Loucy (cell line): ENCODE data around the gene PRR5L.
A peak's percentile ranks its signal among the peaks of the same experiment; 100 is the strongest.

ENCODE experiments used
- H2AFZ ChIP-seq: fragments of 200-600 bp; sonication (generic); 2 replicates; pipeline ENCODE4 v1.6.0; 2016; ENCODE audit warnings: antibody characterized with exemption, mild to moderate bottlenecking, low read length, moderate library complexity
- H3F3A ChIP-seq: fragments of 200-600 bp; 2 replicates; pipeline ENCODE4 v1.6.0; 2016; ENCODE audit warnings: antibody characterized with exemption, low read depth, mild to moderate bottlenecking
- H3K27me3 ChIP-seq: fragments of 200-600 bp; sonication (generic); 2 replicates; pipeline ENCODE4 v1.6.1; 2014; ENCODE audit warnings: low read length, mild to moderate bottlenecking; ENCODE audit not compliant: insufficient read depth, poor library complexity, severe bottlenecking
- H3K36me3 ChIP-seq: fragments of 200-600 bp; sonication (generic); 2 replicates; pipeline ENCODE4 v1.6.1; 2016; ENCODE audit warnings: low read length; ENCODE audit not compliant: insufficient read depth
- H3K4me1 ChIP-seq: fragments of 200-600 bp; sonication (generic); 2 replicates; pipeline ENCODE4 v1.5.1; 2014; ENCODE audit warnings: low read length, mild to moderate bottlenecking; ENCODE audit not compliant: insufficient read depth, poor library complexity, severe bottlenecking
- H3K4me2 ChIP-seq: fragments of 200-600 bp; sonication (generic); 2 replicates; pipeline ENCODE4 v1.6.0; 2014; ENCODE audit warnings: antibody characterized with exemption, low read length, low read depth, mild to moderate bottlenecking; ENCODE audit not compliant: poor library complexity, severe bottlenecking
- H3K4me3 ChIP-seq: fragments of 200-600 bp; sonication (generic); 2 replicates; pipeline ENCODE4 v1.5.1; 2014; ENCODE audit warnings: low read length, mild to moderate bottlenecking, mixed read lengths; ENCODE audit not compliant: poor library complexity, severe bottlenecking
- H3K79me2 ChIP-seq: fragments of 200-600 bp; sonication (generic); 2 replicates; pipeline ENCODE4 v1.6.1; 2014; ENCODE audit warnings: low read length; ENCODE audit not compliant: insufficient read depth
- H3K9ac ChIP-seq: fragments of 200-600 bp; sonication (generic); 2 replicates; pipeline ENCODE4 v1.6.0; 2014; ENCODE audit warnings: mild to moderate bottlenecking, low read depth, low read length, moderate library complexity; ENCODE audit not compliant: poor library complexity, severe bottlenecking
- H3K9me2 ChIP-seq: fragments of 200-600 bp; sonication (generic); replicated peaks from 2 replicates; pipeline ENCODE4 v1.6.1; 2016; ENCODE audit warnings: low read depth, low read length, mixed read lengths
- H3K9me3 ChIP-seq: fragments of 200-600 bp; sonication (generic); 2 replicates; pipeline ENCODE4 v1.6.1; 2014; ENCODE audit warnings: mild to moderate bottlenecking, antibody characterized with exemption, low read length, low read depth; ENCODE audit not compliant: insufficient read depth
- H4K20me1 ChIP-seq: fragments of 200-600 bp; sonication (generic); 2 replicates; pipeline ENCODE4 v1.6.0; 2014; ENCODE audit warnings: antibody characterized with exemption, low read length, mild to moderate bottlenecking; ENCODE audit not compliant: insufficient read depth, poor library complexity, severe bottlenecking
- EZH2phosphoT487 ChIP-seq: fragments of 200-600 bp; IDR thresholded peaks from 2 replicates; pipeline ENCODE4 v1.6.1; 2018; ENCODE audit warnings: antibody characterized with exemption, mild to moderate bottlenecking, moderate library complexity, borderline replicate concordance
- TF ChIP-seq, protein P1 (sequence below): fragments of 200-600 bp; sonication (generic); conservative IDR thresholded peaks from 2 replicates; pipeline ENCODE4 v1.5.1; 2014; ENCODE audit warnings: mild to moderate bottlenecking, antibody characterized with exemption, low read length

Gene PRR5L

DNA sequence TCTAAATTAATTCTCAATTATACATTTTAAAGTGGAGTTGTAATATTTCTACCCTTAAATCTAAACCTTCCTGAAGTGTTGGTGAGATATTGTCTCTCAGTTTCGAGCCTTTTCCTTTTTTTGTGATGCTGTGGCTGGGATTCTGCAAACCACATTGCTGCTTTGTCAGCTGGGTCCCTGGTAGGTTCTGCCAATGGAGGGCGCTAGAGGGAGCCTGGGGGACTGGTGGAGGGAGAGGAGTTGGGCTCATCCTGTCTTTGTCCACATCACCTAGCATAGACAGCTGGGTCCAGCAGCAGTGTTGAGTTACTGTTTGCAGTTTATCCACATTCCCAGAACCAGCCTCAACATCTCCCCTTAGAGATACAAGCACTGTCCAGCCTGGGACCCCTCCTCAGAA, 173.0 kb downstream of the PRR5L start:
- Histone ChIP-seq H3K9me3 (no peaks in the 10 kb centered on the region), H3K4me2 (no peak overlapping the region), H2AFZ (no peak overlapping the region), H3K4me3 (no peak overlapping the region), H3F3A (no peaks in the 10 kb centered on the region), H3K9ac (no peak overlapping the region), H4K20me1 (no peaks in the 10 kb centered on the region), H3K36me3 (peaks cover 11% of the 10 kb centered on the region; the same call in 1 of the 2 replicates), H3K4me1 (peaks cover 29% of the 10 kb centered on the region), H3K9me2 (no peaks in the 10 kb centered on the region), H3K27me3 (no peaks in the 10 kb centered on the region), H3K79me2 (no peaks in the 10 kb centered on the region)
- TF ChIP-seq, protein P1, sequence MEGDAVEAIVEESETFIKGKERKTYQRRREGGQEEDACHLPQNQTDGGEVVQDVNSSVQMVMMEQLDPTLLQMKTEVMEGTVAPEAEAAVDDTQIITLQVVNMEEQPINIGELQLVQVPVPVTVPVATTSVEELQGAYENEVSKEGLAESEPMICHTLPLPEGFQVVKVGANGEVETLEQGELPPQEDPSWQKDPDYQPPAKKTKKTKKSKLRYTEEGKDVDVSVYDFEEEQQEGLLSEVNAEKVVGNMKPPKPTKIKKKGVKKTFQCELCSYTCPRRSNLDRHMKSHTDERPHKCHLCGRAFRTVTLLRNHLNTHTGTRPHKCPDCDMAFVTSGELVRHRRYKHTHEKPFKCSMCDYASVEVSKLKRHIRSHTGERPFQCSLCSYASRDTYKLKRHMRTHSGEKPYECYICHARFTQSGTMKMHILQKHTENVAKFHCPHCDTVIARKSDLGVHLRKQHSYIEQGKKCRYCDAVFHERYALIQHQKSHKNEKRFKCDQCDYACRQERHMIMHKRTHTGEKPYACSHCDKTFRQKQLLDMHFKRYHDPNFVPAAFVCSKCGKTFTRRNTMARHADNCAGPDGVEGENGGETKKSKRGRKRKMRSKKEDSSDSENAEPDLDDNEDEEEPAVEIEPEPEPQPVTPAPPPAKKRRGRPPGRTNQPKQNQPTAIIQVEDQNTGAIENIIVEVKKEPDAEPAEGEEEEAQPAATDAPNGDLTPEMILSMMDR: peak; percentile 93
- TF ChIP-seq EZH2phosphoT487: no peak

DNA sequence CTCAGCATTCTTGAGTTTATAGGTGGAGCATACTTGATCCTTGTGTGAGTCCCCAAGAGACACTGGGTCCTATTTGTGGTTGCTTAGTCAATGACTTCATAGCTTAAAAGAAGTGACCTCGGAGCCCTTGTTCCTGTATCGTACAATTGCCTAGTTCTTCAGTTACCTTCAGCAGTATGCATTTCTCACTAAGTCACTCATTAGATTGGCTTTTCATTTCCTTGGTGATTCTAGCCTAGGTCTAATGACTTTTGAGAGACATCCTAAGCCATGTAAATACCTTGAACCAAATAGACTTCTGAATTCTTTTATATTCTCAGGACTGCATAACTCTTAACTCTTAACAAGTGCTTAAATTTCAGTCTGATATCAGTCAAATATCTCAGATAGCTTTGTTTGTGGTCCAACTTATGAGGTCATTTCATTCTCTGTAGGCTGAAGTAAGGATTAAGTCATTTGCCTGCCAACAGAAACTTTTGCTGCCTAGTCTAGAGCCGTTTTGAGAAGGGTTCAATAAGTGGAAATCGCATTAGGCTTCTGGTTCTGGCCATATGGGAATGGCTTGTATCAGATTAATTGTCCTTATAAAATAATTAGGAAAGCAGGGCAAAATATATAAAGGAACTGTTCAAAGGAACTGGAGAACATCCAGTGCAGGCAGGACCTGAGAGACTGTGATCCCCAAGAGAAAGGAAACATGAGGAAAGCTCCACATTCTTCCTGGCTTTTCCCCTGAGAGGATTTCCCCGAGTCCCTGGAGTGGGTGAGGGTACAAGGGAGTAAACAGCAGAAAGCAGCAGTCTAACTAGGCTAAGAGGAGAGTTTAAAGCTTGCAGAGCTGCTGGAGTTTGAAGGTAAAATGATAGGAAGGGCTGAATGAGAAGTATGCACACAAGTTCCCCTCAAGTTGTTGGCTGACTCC, 174.1 kb downstream of the PRR5L start:
- H3K4me3 ChIP-seq: no peak overlapping the region
- peaks cover 22% of the 10 kb centered on the region for H3K4me1 ChIP-seq
- no peak overlapping the region for H3K4me2 ChIP-seq
- no peaks in the 10 kb centered on the region for H3K27me3 ChIP-seq
- no peaks in the 10 kb centered on the region for H4K20me1 ChIP-seq
- no peak overlapping the region for H2AFZ ChIP-seq
- H3K9me2 ChIP-seq: no peaks in the 10 kb centered on the region
- TF ChIP-seq EZH2phosphoT487: no peak
- TF ChIP-seq, protein P1: no peak
- H3K9me3 ChIP-seq: no peaks in the 10 kb centered on the region
- H3K36me3 ChIP-seq: peaks cover 10% of the 10 kb centered on the region; the same call in 1 of the 2 replicates
- no peaks in the 10 kb centered on the region for H3K79me2 ChIP-seq
- H3F3A ChIP-seq: no peaks in the 10 kb centered on the region
- no peak overlapping the region for H3K9ac ChIP-seq

DNA sequence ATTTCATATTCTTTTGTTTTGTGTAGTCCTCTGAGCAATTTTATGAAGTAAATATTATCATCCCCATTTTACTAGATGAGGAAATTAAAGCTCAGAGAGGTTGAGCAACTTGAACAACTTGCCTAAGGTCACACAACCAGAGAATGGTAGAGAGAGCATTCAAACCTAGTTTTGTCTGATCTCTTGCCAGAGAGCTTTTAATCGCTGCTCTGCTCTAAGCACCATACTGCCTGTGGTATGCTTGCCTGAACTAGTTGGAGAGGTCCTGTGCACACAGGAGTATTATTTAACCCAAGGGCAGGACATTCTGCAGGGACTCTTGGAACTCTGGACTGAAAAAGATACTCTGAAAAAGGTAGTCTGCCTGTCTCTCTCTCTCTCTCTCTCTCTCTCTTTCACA, 175.5 kb downstream of the PRR5L start:
- Histone ChIP-seq H3K4me2 (no peak overlapping the region), H3K79me2 (no peaks in the 10 kb centered on the region), H4K20me1 (no peaks in the 10 kb centered on the region), H2AFZ (no peak overlapping the region), H3K27me3 (no peaks in the 10 kb centered on the region), H3K9ac (no peak overlapping the region), H3F3A (no peaks in the 10 kb centered on the region), H3K36me3 (peaks cover under 1% of the 10 kb centered on the region; the same call in 1 of the 2 replicates), H3K4me1 (peaks cover 19% of the 10 kb centered on the region), H3K9me2 (no peaks in the 10 kb centered on the region), H3K9me3 (no peaks in the 10 kb centered on the region), H3K4me3 (no peak overlapping the region)
- TF ChIP-seq, protein P1: no peak
- no peak for TF ChIP-seq EZH2phosphoT487
